Kasumi-1 (cell line): ENCODE measurements around the gene HLCS.
A peak's percentile ranks its signal among the peaks of the same experiment; 100 is the strongest.

ENCODE experiments used
- DNase-seq, 2 experiments: peaks; one replicate each; lab custom pipeline; 2025; lab: John Stamatoyannopoulos, UW

HLCS gene

GRCh38 chr21:36722370-36723368, 243.8 kb downstream of the HLCS start:
- no peak for DNase-seq

GRCh38 chr21:36721817-36722216, 244.7 kb downstream of the HLCS start:
- DNase-seq = no peak

DNA sequence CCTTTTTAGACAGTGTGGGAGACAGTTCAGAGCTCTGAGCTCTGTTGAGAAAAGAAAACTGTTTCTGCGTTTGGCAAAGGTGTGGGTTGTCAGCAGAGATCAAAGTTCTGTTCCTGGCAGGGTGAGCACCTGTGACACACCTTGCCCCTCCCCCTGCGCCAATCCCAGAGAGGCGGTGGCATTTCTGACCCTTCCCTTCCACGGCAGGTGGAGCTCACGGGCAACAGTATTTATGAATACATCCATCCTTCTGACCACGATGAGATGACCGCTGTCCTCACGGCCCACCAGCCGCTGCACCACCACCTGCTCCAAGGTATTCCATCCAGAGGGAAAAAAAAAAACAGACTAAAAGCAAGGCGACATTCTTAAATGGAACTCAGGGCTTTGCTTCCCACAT, 246.9 kb downstream of the HLCS start:
- DNase-seq = no peak

GRCh38 chr21:36718951-36719501, 247.4 kb downstream of the HLCS start:
- no peak for DNase-seq

- no peak for DNase-seq
Observed at GRCh38 chr21:36717976-36718375, 248.5 kb downstream of the HLCS start.

- DNase-seq = no peak
Observed at GRCh38 chr21:36716836-36717235, 249.6 kb downstream of the HLCS start.

GRCh38 chr21:36716387-36716786, 250.1 kb downstream of the HLCS start:
- DNase-seq = no peak

GRCh38 chr21:36713746-36714145, 252.7 kb downstream of the HLCS start:
- DNase-seq = no peak

DNA sequence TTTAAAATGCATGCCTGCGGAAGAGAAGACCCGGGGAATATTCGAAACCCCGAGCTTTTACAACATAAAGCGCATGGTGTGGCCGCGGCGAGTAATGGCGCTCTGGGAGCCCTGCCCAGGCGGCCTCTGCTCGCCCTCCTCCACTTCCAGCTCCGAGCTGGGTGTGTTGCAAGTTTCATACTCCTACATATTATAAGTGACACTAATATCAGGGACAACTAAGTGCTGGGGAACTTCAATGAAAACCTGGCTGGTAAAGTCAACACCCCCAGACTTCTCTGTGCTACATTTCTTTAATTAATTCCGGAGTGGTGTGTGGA, 255.8 kb downstream of the HLCS start:
- DNase-seq = peak in 1 of 2 experiments; percentile 7

GRCh38 chr21:36709868-36710728, 256.4 kb downstream of the HLCS start:
- DNase-seq = no peak

DNA sequence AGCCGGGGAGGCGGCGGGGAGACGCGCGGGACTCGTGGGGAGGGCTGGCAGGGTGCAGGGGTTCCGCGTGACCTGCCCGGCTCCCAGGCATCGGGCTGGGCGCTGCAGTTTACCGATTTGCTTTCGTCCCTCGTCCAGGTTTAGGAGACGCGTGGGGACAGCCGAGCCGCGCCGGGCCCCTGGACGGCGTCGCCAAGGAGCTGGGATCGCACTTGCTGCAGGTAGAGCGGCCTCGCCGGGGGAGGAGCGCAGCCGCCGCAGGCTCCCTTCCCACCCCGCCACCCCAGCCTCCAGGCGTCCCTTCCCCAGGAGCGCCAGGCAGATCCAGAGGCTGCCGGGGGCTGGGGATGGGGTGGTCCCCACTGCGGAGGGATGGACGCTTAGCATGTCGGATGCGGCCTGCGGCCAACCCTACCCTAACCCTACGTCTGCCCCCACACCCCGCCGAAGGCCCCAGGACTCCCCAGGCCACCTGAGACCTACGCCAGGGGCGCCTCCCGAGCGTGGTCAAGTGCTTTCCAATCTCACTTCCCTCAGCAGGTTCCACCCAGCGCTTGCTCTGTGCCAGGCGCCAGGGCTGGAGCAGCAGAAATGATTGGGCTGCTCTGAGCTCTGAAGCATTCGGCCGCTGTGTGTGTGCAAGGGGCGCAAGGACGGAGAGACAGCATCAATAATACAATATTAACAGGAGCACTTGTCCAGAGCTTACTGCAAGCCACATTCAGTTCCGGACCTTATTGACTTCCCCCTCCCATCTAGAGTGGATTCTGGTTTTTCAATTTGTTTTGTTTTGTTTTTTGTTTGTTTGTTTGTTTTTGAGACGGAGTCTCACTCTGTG, 257.2 kb downstream of the HLCS start:
- DNase-seq = no peak

GRCh38 chr21:36708286-36709029, 258.0 kb downstream of the HLCS start:
- no peak for DNase-seq

- no peak for DNase-seq
Observed at GRCh38 chr21:36707763-36708285, 258.6 kb downstream of the HLCS start.

DNA sequence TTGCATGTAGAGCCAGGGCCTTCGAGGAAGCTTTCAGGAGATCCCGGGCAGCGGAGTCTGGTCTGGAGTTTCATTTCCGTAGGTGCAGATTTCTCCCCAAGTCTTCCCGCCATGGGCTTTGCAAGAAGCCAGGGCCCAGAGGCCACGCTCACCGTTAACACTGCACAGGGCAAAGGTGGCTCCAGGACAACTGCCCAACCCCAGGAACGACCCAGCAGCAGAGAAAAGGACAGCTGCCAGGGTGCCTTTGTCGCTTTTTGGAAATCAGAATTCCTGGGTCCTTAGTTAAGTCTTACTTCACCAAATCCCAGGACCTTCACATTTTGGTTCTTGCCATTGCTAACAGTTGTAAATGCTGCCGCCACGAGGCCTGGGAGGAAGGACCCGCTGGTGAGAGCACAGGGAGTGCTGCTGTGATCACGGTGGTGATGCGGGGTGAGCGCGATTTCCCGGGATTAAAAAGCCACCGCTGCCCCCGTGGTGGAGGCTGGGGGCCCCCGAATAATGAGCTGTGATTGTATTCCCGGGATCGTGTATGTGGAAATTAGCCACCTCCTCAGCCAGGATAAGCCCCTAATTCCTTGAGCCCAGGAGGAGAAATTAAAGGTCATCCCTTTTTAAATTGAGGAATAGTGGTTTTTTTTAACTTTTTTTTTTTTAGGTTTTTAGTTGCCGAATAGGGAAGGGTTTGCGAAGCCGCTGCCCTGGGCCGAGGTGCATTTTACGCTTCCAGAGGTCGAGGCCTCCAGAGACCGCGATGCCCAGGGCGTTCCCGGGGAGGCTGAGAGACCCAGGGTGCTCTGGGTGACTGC, 259.3 kb downstream of the HLCS start:
- DNase-seq = no peak

DNA sequence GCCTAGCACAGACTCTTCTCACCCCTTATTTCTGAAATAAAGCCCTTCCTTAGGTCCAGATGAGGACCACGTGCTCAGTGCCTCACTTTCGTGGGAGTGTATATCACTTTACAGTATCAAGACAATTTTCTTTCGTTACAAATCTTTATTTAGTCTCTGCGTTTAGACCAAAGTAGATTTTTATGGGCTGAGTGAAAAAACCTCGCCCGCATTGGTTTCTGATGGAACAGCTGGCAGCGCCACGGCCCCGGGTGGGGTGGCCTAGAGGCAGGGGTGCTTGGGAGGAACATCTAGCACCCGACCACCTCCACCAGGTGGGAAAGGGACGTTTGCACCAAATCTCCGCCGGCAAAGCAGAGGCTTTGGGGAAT, 260.0 kb downstream of the HLCS start:
- DNase-seq = no peak

GRCh38 chr21:36705679-36706481, 260.6 kb downstream of the HLCS start:
- DNase-seq = peak in 1 of 2 experiments; percentile 24

DNA sequence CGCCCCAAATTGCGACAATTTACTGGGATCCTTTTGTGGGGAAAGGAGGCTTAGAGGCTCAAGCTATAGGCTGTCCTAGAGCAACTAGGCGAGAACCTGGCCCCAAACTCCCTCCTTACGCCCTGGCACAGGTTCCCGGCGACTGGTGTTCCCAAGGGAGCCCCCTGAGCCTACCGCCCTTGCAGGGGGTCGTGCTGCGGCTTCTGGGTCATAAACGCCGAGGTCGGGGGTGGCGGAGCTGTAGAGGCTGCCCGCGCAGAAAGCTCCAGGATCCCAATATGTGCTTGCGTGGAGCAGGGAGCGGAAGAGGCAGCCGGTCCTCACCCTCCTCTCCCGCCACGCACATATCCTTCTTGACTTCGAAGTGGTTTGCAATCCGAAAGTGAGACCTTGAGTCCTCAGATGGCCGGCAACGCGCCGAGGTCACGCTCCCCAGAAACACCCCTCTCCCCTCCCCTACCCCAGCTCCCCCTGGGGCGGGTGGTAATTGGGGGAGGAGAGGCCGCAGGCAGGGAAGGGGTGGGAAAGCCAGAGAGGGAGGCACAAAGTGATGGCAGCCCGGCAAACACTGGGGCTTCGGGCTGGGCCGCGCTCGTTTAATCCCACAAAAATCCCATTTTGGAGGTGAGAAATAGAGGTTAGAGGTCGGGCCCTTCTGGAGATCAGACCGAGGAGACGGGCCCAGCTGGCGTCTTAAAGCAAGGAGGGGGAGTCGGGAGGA, 261.4 kb downstream of the HLCS start:
- DNase-seq = no peak

DNA sequence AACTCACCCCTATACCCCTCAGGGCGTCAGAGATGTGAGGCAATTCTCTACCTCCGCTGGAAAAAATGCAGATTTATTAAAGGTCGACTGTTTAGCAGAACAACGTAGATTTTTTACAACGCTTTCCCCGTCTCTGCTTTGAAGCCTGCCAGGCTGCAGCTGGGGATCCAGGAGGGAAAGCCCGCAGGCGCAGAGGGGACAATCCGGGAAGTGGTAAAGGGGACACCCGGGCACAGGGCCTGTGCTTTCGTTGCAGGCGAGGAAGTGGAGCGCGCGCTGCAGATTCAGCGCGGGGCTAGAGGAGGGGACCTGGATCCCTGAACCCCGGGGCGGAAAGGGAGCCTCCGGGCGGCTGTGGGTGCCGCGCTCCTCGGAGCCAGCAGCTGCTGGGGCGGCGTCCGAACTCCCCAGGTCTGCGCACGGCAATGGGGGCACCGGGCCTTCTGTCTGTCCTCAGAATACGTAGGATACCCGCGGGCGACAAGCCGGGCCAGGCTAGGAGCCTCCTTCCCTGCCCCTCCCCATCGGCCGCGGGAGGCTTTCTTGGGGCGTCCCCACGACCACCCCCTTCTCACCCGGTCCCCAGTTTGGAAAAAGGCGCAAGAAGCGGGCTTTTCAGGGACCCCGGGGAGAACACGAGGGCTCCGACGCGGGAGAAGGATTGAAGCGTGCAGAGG, 262.1 kb downstream of the HLCS start:
- DNase-seq = no peak
